Common myeloid progenitor, CD34-positive (primary cell): ENCODE data around the gene SEZ6.

Experiments used
- CTCF ChIA-PET: fragments of 350-600 bp; sonication (Branson Sonifier 250); formaldehyde crosslinking; loops from one replicate; lab custom pipeline; 2021; ENCODE audit warnings: antibody characterized with exemption; lab: Charles Lee
- POLR2A ChIA-PET: fragments of 350-600 bp; sonication (Branson Sonifier 250); formaldehyde crosslinking; loops from one replicate; lab custom pipeline; 2021; ENCODE audit warnings: antibody characterized with exemption; lab: Charles Lee
- DNase-seq, 3 donors: peaks; one replicate each; pipeline versions ENCODE4 v3.0.0 to v3.0.0-alpha.2; 2013
- H3K27ac ChIP-seq, 2 experiments: 1 replicate in 1 of 2; 2 replicates in 1 of 2; pipeline ENCODE4 v1.7.0; 2013; ENCODE audit warnings: inconsistent platforms in 2 of 2, low read length in 2 of 2, mild to moderate bottlenecking in 2 of 2, low read depth in 1 of 2, moderate library complexity in 1 of 2; ENCODE audit not compliant: severe bottlenecking in 2 of 2, insufficient read depth in 1 of 2, poor library complexity in 1 of 2
- H3K27me3 ChIP-seq, 5 experiments: replicated peaks in 2 of 5; 1 replicate in 3 of 5; 2 replicates in 2 of 5; pipeline versions ENCODE4 v1.6.1 to v1.7.0; 2013; ENCODE audit warnings: low read length in 4 of 5, mild to moderate bottlenecking in 2 of 5, moderate library complexity in 2 of 5, inconsistent platforms in 1 of 5; ENCODE audit not compliant: insufficient read depth in 5 of 5, control insufficient read depth in 4 of 5
- H3K36me3 ChIP-seq, 4 experiments: 1 replicate in 2 of 4; 2 replicates in 2 of 4; pipeline versions ENCODE4 v1.6.1 to v1.7.0; 2013; ENCODE audit warnings: low read length in 3 of 4, control low read depth in 1 of 4, mild to moderate bottlenecking in 1 of 4; ENCODE audit not compliant: control insufficient read depth in 4 of 4, insufficient read depth in 4 of 4
- H3K4me1 ChIP-seq, 4 experiments: 1 replicate in 3 of 4; 2 replicates in 1 of 4; pipeline versions ENCODE4 v1.6.1 to v1.7.1; 2013; ENCODE audit warnings: low read length in 3 of 4, mild to moderate bottlenecking in 3 of 4, control low read depth in 1 of 4, inconsistent platforms in 1 of 4, moderate library complexity in 1 of 4; ENCODE audit not compliant: control insufficient read depth in 4 of 4, insufficient read depth in 4 of 4; ENCODE audit errors: control extremely low read depth in 1 of 4
- H3K4me3 ChIP-seq, 7 experiments: 1 replicate in 4 of 7; 2 replicates in 3 of 7; pipeline versions ENCODE4 v1.5.1 to v1.7.0; 2013; ENCODE audit warnings: mild to moderate bottlenecking in 7 of 7, low read length in 6 of 7, moderate library complexity in 6 of 7, inconsistent platforms in 2 of 7, low read depth in 2 of 7, control low read depth in 1 of 7; ENCODE audit not compliant: insufficient read depth in 4 of 7, control insufficient read depth in 1 of 7; ENCODE audit errors: extremely low read depth in 1 of 7
- H3K9me3 ChIP-seq, 5 experiments: 1 replicate in 4 of 5; 2 replicates in 1 of 5; pipeline versions ENCODE4 v1.6.1 to v1.7.1; 2013; ENCODE audit warnings: low read length in 4 of 5, mild to moderate bottlenecking in 2 of 5, inconsistent platforms in 1 of 5, low read depth in 1 of 5, moderate library complexity in 1 of 5; ENCODE audit not compliant: control insufficient read depth in 4 of 5, insufficient read depth in 2 of 5; ENCODE audit errors: control extremely low read depth in 1 of 5
- WGBS: methylation state at CpG from one replicate; pipeline ENCODE4 v1.1.5; 2013; ENCODE audit not compliant: insufficient coverage; 5-methylcytosine and 5-hydroxymethylcytosine counted together

The SEZ6 gene

DNA sequence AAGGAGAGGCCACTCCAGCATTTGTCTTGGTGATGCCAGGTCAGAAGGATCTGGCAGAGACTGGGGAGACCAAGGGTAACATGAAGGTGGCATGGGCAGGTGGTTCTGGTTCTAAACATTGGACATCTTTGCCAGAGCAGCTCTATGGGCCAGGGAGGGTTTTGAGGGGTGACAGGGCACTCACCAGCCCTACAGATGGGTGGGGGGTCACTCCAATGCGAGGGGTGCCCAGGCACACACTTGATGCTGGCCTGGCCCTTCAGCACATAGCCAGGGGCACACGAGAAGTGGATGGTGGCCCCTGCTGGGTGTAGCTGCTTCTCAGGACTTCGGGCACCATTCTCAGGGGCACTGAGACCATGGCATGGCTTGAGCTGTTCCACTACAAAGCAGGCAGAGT, 49.0 kb downstream of the SEZ6 start:
- no peaks in the 10 kb centered on the region for H3K36me3 ChIP-seq
- peaks cover 0 to 2% (median 0%) of the 10 kb centered on the region in 5 experiments for H3K27me3 ChIP-seq
- H3K9me3 ChIP-seq, result no peaks in the 10 kb centered on the region
- no peak for DNase-seq
- peaks cover 2 to 15% (median 11%) of the 10 kb centered on the region in 4 experiments for H3K4me1 ChIP-seq
- no peak overlapping the region for H3K4me3 ChIP-seq
- no peak overlapping the region for H3K27ac ChIP-seq
- ChIA-PET POLR2A (no interaction called here), CTCF (interaction anchor here (0.6 to 1.5 kb wide), 6 partner anchors 9 to 230 kb away, joined by 3 to 7 read pairs (median 3); no protein-coding TSS in a partner anchor)
- WGBS, result 94% methylated on average over 3 of the region's 3 CpGs

DNA sequence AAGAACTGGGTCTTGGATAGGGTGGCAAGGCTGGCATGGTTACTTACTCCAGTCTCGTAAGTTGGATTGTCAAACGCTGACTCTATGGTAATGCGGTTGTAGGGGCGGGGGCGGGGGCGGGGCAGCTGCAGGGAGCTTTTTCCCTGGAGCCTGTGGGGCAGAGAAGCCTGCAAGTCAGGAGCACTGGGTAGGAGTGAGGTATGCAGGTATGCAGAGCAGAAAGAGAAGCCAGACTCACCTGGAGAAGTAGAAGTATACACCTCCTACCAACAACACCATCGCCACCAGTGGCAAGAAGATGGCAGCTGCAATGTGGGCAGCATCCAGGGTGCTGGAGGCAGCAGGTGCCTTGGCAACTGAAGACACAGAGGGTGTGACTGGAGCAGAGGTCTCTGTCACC, 49.7 kb downstream of the SEZ6 start:
- no peak for DNase-seq
- H3K27ac ChIP-seq, result no peak overlapping the region
- POLR2A ChIA-PET, result interaction anchor here (0.6 kb wide), 1 partner anchor 220 kb away, joined by 3 read pairs; no protein-coding TSS in a partner anchor
- H3K27me3 ChIP-seq, result no peaks in the 10 kb centered on the region
- WGBS, result 92% methylated on average over 4 of the region's 7 CpGs
- no peak overlapping the region for H3K4me3 ChIP-seq
- CTCF ChIA-PET, result interaction anchor here (0.6 to 1.5 kb wide), 3 partner anchors 37 to 163 kb away, joined by 3 read pairs; no protein-coding TSS in a partner anchor
- no peaks in the 10 kb centered on the region for H3K36me3 ChIP-seq
- no peaks in the 10 kb centered on the region for H3K9me3 ChIP-seq
- peaks cover 2 to 15% (median 11%) of the 10 kb centered on the region in 4 experiments for H3K4me1 ChIP-seq

DNA sequence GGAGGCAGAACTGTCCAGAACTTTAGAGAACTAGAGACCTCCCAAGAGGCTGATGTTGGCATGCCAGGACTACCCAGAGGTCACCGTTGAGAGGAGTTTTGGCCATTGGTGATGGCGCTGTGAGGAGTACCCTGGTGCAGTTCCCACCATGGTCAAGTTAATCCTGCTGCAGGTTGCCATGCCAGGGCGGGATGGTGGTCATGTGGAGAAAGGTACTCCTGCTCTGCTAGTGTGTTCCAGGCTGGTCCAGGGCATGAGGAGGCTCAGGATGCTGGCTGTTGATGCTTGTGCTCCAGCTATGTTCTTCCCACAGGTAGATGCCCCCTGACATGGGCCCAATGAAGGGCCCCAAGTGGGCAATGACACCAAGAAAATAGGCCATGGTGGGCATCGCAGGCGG, 50.4 kb downstream of the SEZ6 start:
- CTCF ChIA-PET, result interaction anchor here (1.0 to 1.5 kb wide), 3 partner anchors 10 to 161 kb away, joined by 3 to 4 read pairs (median 3); no protein-coding TSS in a partner anchor
- 97% methylated on average over 5 of the region's 5 CpGs for WGBS
- peaks cover 2 to 16% (median 13%) of the 10 kb centered on the region in 4 experiments for H3K4me1 ChIP-seq
- POLR2A ChIA-PET, result interaction anchor here (0.6 kb wide), 1 partner anchor 221 kb away, joined by 3 read pairs; no protein-coding TSS in a partner anchor
- no peak overlapping the region for H3K4me3 ChIP-seq
- H3K27ac ChIP-seq, result no peak overlapping the region
- H3K36me3 ChIP-seq, result no peaks in the 10 kb centered on the region
- no peaks in the 10 kb centered on the region for H3K27me3 ChIP-seq
- no peaks in the 10 kb centered on the region for H3K9me3 ChIP-seq
- DNase-seq, result no peak

DNA sequence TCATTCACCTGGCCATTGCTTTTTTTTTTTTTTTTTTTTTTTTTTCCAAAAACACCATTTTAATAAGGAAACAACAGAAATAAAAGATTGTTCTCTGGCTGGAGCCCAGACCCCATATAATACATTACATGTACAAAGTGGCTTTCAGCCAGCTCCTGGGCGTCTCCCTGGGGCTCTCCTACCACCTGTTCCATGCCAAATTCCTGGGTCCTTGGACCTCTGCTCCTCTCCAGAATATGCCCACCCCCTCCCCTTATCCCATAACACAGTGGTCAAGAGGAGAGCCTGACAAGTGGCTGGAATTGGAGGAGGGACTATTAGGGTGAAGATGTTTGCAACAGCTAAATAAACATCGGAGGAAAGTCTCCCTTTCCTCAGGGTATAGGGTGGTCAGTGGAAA, 50.9 kb downstream of the SEZ6 start:
- CTCF ChIA-PET, result interaction anchor here (1.0 to 1.1 kb wide), 2 partner anchors 10 to 151 kb away, joined by 3 to 4 read pairs; no protein-coding TSS in a partner anchor
- H3K4me1 ChIP-seq, result peaks cover 2 to 21% (median 13%) of the 10 kb centered on the region in 4 experiments

DNA sequence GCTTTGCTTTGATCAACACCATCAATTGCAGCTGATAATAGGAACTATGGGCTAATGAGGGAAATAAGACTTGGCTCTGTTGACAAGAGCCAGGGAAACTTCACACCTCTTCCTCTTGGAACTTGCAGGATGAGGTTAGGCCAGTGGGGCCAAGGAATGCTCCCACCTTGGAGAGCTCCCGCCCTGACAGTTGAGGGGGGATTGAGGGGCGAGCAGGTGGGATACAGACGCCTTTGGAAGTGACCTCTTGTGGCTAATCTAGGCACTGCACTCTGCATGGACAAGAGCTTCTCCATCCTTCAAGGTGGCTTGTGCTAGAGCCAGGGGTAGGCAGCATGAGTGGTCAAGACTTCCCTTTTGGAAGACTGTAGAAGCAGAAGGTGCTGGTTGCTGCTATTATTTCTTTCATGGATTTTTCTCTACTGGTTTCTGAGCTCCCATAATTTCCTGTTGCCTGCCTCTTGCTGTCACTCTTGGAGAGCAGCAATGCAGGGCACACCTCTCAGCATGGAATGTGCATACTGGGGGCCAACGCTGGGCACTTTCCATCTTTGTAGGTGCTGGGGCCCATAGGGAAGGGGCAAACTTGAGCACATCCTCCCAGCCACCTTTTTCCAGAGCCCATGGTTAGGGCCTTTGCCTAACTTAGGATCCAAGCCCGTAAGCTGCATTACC, 52.3 kb downstream of the SEZ6 start:
- Histone ChIP-seq H3K9me3 (no peaks in the 10 kb centered on the region), H3K36me3 (no peaks in the 10 kb centered on the region), H3K27me3 (no peaks in the 10 kb centered on the region), H3K4me3 (no peak overlapping the region), H3K27ac (no peak overlapping the region), H3K4me1 (peaks cover 4 to 30% (median 17%) of the 10 kb centered on the region in 4 experiments)
- peak; percentile 58 to 67 (median 67) for DNase-seq
- ChIA-PET CTCF (interaction anchor here (0.6 to 13.6 kb wide), 29 partner anchors 8 to 227 kb away, joined by 3 to 128 read pairs (median 4); partner anchors contain the start of genes DHRS13, FAM222B and TLCD1), POLR2A (interaction anchor here (1.0 kb wide), 1 partner anchor 27 kb away, joined by 8 read pairs; no protein-coding TSS in a partner anchor)
- 57% methylated on average over 4 of the region's 5 CpGs for WGBS

More for the DNA sequence above, 50.9 kb downstream of the SEZ6 start:
- Histone ChIP-seq H3K9me3 (no peaks in the 10 kb centered on the region), H3K27ac (no peak overlapping the region), H3K36me3 (no peaks in the 10 kb centered on the region), H3K27me3 (no peaks in the 10 kb centered on the region), H3K4me3 (no peak overlapping the region)
- POLR2A ChIA-PET, result no interaction called here
- WGBS, result 100% methylated on average over 1 of the region's 2 CpGs
- DNase-seq, result no peak

DNA sequence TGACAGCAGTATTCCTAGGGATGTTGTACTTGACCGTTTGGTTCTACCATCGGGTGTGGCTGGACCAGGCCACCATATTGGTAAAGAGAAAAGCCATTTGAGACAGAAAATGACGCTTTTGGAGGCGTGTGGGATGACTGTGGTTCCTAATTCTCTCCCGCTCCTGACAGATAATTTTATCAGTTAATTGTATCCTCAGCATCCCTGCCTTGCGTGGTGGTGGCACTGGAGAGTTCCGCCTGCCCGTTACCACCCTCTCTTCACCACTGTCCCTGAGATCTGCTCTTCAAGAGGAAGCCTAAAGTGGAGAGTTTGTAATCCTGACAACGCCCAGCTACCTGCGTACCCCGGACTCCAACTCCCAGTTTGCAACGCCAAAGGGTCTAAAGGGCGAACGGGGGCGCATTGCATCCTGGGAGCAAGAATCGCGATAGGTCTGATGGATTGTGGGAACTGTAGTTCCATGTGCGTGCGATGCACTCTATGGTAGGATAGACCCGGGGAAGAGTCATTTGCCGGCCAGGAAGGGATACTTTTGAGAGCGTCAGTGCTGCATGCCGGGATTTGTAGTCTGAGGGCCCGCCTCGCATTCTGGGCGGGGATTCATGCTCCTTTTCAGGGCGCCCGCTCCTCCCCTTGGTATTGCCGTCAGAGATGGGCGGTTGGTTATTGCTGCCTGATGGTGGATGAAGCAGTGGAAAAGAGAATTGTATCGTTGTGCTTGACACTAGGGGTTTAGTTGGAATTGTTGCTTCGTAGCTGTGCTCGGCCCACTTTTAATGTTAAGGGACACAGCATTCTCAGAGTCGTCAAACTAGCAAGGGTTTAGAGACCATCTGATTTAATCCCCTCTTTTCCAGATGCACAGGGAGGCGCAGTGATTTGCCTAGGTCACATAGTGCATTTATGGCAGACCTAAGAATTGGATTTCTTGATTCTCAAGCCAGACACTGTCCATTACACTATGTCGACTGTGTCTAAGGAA, 53.5 kb downstream of the SEZ6 start:
- H3K27me3 ChIP-seq, result no peaks in the 10 kb centered on the region
- CTCF ChIA-PET, result interaction anchor here (0.6 to 13.6 kb wide), 18 partner anchors 10 to 226 kb away, joined by 3 to 128 read pairs (median 5); partner anchors contain the start of genes DHRS13 and TLCD1
- POLR2A ChIA-PET, result interaction anchor here (0.5 to 1.6 kb wide), 7 partner anchors 15 to 232 kb away, joined by 3 to 11 read pairs (median 3); partner anchors contain the start of genes FLOT2 and RPL23A
- no peaks in the 10 kb centered on the region for H3K36me3 ChIP-seq
- WGBS, result 3% methylated on average over 27 of the region's 36 CpGs
- no peaks in the 10 kb centered on the region for H3K9me3 ChIP-seq
- DNase-seq, result peak; percentile 99 to 100 (median 100)
- H3K27ac ChIP-seq, result peak overlapping the region; percentile 92 to 96
- peak overlapping the region; percentile 61 to 95 (median 84) for H3K4me3 ChIP-seq
- peaks cover 13 to 42% (median 30%) of the 10 kb centered on the region in 4 experiments for H3K4me1 ChIP-seq
